Esophagus squamous epithelium (tissue), 5 donors: ENCODE results near the gene ZFHX3. TPM values are rescaled to one million over a fixed set of nuclear protein-coding genes. Genes with fewer than 3 reads are reported as not detected.

Experiments
- DNase-seq: peaks from one replicate; lab custom pipeline; 2025; lab: John Stamatoyannopoulos, UW
- H3K27ac ChIP-seq, 4 donors: fragments of 200-600 bp; sonication (generic); one replicate each; pipeline ENCODE4 v1.5.1; 2016 to 2019; ENCODE audit warnings: mild to moderate bottlenecking in 1 of 4
- H3K27me3 ChIP-seq, 4 donors: fragments of 200-600 bp; sonication (generic); 1 replicate in 3 of 4; 2 replicates in 1 of 4; pipeline versions ENCODE4 v1.5.1 to v1.6.0; 2017 to 2021; ENCODE audit warnings: antibody characterized with exemption in 1 of 4
- H3K36me3 ChIP-seq, 3 donors: fragments of 200-600 bp; sonication (generic); one replicate each; pipeline ENCODE4 v1.5.1; 2016 to 2019
- H3K4me1 ChIP-seq, 3 donors: fragments of 200-600 bp; sonication (generic); one replicate each; pipeline ENCODE4 v1.5.1; 2017 to 2019
- H3K4me3 ChIP-seq, 4 donors: fragments of 200-600 bp; sonication (generic); 1 replicate in 3 of 4; 2 replicates in 1 of 4; pipeline ENCODE4 v1.5.1; 2016 to 2019; ENCODE audit warnings: mild to moderate bottlenecking in 2 of 4, moderate library complexity in 1 of 4
- H3K9me3 ChIP-seq, 3 donors: fragments of 200-600 bp; sonication (generic); one replicate each; pipeline ENCODE4 v1.5.1; 2016 to 2019
- CTCF ChIP-seq, 6 experiments: fragments of 450-650 bp in 4 of 6; fragments of 200-600 bp in 2 of 6; sonication (generic) in 2 of 6; IDR thresholded peaks; one replicate each; pipeline ENCODE4 v1.5.1; 2016 to 2019; ENCODE audit warnings: antibody characterized with exemption in 6 of 6, mild to moderate bottlenecking in 4 of 6, moderate library complexity in 4 of 6
- POLR2A ChIP-seq, 4 donors: fragments of 450-650 bp; IDR thresholded peaks; one replicate each; pipeline ENCODE4 v1.6.1; 2017; ENCODE audit warnings: antibody characterized with exemption in 4 of 4, mild to moderate bottlenecking in 4 of 4, moderate library complexity in 3 of 4
- WGBS, 2 donors: methylation state at CpG; one replicate each; pipeline ENCODE4 v1.1.5; 2018; 5-methylcytosine and 5-hydroxymethylcytosine counted together
- intact Hi-C: fragments of 100-400 bp; cut with DNase I; formaldehyde crosslinking; loops from one replicate; pipeline ENCODE4 v1.15.0; 2022
- total RNA-seq, 4 donors: library from RNA; depleted of rRNA; stranded (reverse); fragments of >200 nt; gene quantifications; one replicate each; pipeline ENCODE4 v1.1.0, GENCODE V29; 2016
- donor health status: DM: yes; HTN: yes; CAD: no.

ZFHX3 gene
- total RNA-seq, 4 donors from 2014 or later: 3.5 to 12.8 (median 4.5) TPM

GRCh38 chr16:72794319-72794718 lies 253.6 kb downstream of the ZFHX3 start:
- no peak overlapping the region for H3K27ac ChIP-seq
- no peak for DNase-seq
- intact Hi-C loops: no loop called here
- peaks cover 0 to 83% (median 11%) of the 10 kb centered on the region in 3 donors for H3K36me3 ChIP-seq
- WGBS, 2 donors: 87 to 94% methylated on average over 12 to 13 of the region's 13 CpGs
- H3K4me3 ChIP-seq: no peak overlapping the region
- no peaks in the 10 kb centered on the region for H3K9me3 ChIP-seq
- TF ChIP-seq CTCF (IDR thresholded peaks at IDR 0.05) (no peak), POLR2A (IDR thresholded peaks at IDR 0.05) (no peak)
- H3K4me1 ChIP-seq: peaks cover 0 to 3% (median 2%) of the 10 kb centered on the region in 3 donors
- H3K27me3 ChIP-seq: no peaks in the 10 kb centered on the region

- intact Hi-C loops: no loop called here
- H3K4me1 ChIP-seq: peaks cover 0 to 9% (median 3%) of the 10 kb centered on the region in 3 donors
- no peak for TF ChIP-seq CTCF (IDR thresholded peaks at IDR 0.05)
- no peak for TF ChIP-seq POLR2A (IDR thresholded peaks at IDR 0.05)
- no peaks in the 10 kb centered on the region for H3K9me3 ChIP-seq
- 95 to 98% methylated on average over 6 to 12 of the region's 12 CpGs for WGBS, 2 donors
- H3K4me3 ChIP-seq: no peak overlapping the region
- H3K27ac ChIP-seq: no peak overlapping the region
- no peak for DNase-seq
- no peaks in the 10 kb centered on the region for H3K27me3 ChIP-seq
- H3K36me3 ChIP-seq: peaks cover 0 to 77% (median 10%) of the 10 kb centered on the region in 3 donors
These were observed 254.2 kb downstream of the ZFHX3 start for GRCh38 chr16:72793716-72794115.

- Histone ChIP-seq H3K9me3 (no peaks in the 10 kb centered on the region), H3K27ac (no peak overlapping the region), H3K4me3 (no peak overlapping the region), H3K36me3 (peaks cover 0 to 70% (median 3%) of the 10 kb centered on the region in 3 donors), H3K27me3 (no peaks in the 10 kb centered on the region), H3K4me1 (peaks cover 0 to 16% (median 3%) of the 10 kb centered on the region in 3 donors)
- WGBS, 2 donors: 86 to 96% methylated on average over 4 to 5 of the region's 5 CpGs
- no peak for DNase-seq
- TF ChIP-seq POLR2A (IDR thresholded peaks at IDR 0.05): no peak
- TF ChIP-seq CTCF (IDR thresholded peaks at IDR 0.05): no peak
- intact Hi-C loops: no loop called here
These were observed 254.9 kb downstream of the ZFHX3 start for GRCh38 chr16:72793017-72793416.

- no peak overlapping the region for H3K27ac ChIP-seq
- H3K9me3 ChIP-seq: no peaks in the 10 kb centered on the region
- H3K36me3 ChIP-seq: peaks cover 0 to 57% (median 0%) of the 10 kb centered on the region in 3 donors
- no peak for DNase-seq
- H3K4me3 ChIP-seq: no peak overlapping the region
- TF ChIP-seq POLR2A (IDR thresholded peaks at IDR 0.05) (no peak), CTCF (IDR thresholded peaks at IDR 0.05) (no peak)
- no peaks in the 10 kb centered on the region for H3K27me3 ChIP-seq
- intact Hi-C loops: no loop called here
- peaks cover 0 to 27% (median 3%) of the 10 kb centered on the region in 3 donors for H3K4me1 ChIP-seq
These were observed 256.1 kb downstream of the ZFHX3 start for GRCh38 chr16:72791786-72792185.

- intact Hi-C loops: no loop called here
- H3K9me3 ChIP-seq: no peaks in the 10 kb centered on the region
- peaks cover 0 to 39% (median 0%) of the 10 kb centered on the region in 3 donors for H3K36me3 ChIP-seq
- WGBS, 2 donors: 98 to 100% methylated on average over 5 of the region's 5 CpGs
- H3K4me3 ChIP-seq: no peak overlapping the region
- TF ChIP-seq CTCF (IDR thresholded peaks at IDR 0.05) (no peak), POLR2A (IDR thresholded peaks at IDR 0.05) (no peak)
- no peaks in the 10 kb centered on the region for H3K27me3 ChIP-seq
- no peak overlapping the region for H3K27ac ChIP-seq
- H3K4me1 ChIP-seq: peaks cover 0 to 29% (median 3%) of the 10 kb centered on the region in 3 donors
- DNase-seq: no peak
These were observed 258.0 kb downstream of the ZFHX3 start for GRCh38 chr16:72789921-72790320.
